IPS-NIHi11 (cell line): ENCODE results near the gene LHFPL2.

Source experiments
- DNase-seq: peaks from one replicate; pipeline ENCODE4 v3.0.0; 2012; ENCODE audit warnings: mixed read lengths, low spot score

LHFPL2 gene

GRCh38 chr5:78568212-78568611, 80.4 kb downstream of the LHFPL2 start:
- no peak for DNase-seq

DNA sequence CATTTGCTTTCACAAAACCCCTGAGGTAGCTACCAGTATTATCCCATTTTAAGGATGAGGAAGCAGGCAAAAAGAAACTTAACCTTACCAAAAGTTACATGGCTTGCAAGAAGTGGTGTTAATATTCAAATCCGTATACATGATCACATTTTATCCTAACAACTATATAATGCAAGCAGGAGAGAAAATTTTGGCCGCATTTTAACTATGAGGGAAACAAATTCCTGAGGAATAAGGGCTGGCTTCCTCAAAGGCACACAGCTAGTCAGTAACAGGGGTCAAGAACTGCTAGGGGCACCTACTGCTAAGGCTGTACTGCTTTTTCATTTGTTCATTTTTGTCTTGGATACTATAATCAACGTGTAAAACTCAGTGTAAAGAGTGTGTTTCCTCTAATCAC, 81.0 kb downstream of the LHFPL2 start:
- no peak for DNase-seq

GRCh38 chr5:78566747-78567425, 81.7 kb downstream of the LHFPL2 start:
- DNase-seq = no peak

DNA sequence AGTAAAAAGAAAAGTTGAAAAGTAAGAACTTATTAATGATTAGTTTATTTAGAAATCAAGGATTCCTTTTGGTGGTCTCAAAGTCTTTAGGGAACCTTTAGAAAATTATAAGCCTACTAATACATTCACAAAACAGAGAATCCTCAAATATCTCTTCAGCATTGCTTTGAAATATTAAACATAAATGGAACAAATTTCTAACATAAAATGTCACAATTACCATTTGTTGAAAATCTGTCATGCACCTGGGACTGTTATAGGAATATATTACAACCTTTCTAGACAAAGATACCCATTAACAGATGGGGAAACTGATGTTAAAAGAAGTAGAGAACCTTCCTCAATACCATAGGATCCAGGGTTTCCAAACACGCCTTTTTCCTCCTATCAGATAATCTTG, 83.2 kb downstream of the LHFPL2 start:
- DNase-seq = no peak

- no peak for DNase-seq
These were observed 85.0 kb downstream of the LHFPL2 start for GRCh38 chr5:78563621-78564020.

DNA sequence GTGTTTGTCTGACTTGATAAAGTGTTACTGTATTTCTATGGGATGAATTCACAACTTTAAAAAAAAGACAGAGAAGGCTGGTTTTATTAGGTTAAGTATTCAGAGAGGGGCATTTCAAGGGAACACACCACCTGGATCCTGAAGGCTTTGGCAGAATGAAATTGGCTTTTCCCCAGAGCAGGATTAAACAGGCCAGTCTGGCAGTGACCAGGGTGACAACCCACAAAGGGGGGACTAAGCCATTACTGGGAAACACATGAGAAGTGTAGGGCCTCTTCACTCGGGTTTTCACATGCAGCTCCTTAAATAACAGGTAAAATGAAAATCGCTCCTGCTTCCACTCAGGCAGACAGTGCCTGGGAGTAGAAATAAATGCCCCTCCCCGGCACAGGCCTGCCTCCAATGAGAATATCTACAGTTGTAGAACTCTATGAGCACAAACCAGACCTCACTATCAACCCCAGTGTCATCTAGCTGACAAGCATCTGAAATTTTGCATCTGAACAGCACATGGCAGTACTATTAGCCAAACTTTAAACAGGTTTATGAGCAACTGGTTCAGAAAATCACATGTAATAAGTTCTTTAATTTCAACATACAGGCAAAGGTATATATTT, 85.8 kb downstream of the LHFPL2 start:
- DNase-seq = no peak

DNA sequence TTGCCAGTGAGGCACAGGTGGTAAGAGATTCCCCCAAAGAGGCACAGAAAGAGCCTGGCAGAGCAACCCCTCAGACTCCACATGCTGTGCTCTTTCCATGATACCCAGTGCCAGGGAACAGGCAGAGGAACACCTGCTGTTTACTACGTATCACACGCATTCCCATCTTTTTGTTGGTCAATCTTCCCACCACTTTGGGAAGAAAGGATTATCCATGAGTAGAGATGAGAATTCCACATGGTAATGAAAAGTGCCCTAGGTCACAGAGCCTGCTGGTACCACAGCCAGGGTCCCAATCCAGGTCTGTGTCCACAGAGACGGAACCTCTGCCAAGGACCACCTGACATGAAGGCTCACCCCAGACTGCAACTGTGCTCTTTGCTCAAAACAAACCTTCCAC, 86.6 kb downstream of the LHFPL2 start:
- no peak for DNase-seq

DNA sequence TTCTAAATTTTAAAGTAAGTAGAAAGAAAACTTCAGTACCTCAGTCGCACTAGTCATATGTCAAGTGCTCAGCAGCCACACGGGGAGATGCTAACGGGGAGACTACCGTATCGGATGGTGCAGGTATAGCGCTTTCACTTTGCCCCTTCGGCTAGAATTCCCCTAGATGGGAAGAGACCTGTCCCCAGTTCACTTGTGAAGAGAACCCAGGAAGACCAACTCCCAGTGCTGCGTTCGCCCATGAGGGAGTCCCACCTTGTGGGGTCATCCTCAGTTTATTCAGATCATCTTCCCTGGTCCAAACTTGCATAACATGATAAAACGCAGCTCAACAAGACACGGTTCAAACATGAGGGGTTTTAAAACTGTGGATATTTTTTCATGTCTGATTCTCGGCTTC, 87.3 kb downstream of the LHFPL2 start:
- no peak for DNase-seq

DNA sequence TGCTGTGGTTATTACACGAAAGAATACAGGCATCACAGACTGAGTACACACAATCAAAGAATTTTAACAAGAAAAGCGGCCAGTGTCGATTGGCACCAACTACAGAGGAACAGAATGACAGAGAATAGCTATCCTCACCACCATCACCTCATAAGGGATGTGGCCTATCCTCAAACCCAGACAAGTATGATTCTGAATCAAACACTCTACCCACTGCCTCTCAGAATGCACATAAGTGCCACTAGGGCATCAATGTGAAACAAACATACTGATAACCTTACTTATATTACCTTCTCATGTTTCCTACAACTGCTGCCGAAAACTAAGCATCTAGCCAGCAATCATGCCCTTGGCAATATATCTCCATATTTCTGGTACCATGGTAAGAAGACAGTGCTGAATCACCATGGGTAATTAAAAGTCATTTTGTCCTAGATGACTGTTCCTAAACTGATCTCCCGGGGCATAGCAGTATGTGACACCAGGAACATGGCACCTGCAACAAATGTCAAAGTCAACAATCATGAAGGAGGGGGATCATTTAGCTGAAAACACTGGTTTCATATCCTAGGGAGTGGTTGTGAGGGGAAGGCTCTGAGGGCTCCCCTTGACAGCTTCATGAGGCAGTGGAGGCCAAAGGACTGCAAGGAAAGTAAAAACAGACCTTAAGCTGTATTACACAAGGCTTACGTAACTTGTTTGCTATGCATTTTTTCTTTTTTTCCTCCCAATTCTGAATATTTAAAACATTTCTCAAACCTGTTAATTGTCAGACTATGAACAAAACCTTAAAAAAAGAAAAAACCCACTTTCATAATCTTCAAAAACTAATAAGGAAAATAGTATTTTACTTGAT, 88.3 kb downstream of the LHFPL2 start:
- DNase-seq = no peak

DNA sequence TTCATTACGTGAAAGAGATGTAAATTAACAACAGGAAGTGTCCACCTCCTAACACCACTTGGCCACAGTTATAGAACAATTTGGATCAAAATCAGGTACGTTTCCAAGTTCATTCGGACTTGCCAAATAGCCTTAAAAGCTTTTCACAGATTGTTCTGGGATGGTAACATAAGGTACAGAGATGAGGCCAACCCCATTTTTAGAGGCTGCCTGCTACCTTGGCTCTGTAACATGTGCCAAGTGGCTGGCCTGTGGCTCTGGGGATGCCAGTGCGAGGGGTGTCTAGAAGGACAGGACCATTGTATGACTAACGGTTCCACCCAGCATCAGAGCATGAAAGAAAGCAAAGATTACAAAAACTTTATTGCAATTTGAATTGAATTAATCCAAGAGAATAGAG, 91.0 kb downstream of the LHFPL2 start:
- no peak for DNase-seq

DNA sequence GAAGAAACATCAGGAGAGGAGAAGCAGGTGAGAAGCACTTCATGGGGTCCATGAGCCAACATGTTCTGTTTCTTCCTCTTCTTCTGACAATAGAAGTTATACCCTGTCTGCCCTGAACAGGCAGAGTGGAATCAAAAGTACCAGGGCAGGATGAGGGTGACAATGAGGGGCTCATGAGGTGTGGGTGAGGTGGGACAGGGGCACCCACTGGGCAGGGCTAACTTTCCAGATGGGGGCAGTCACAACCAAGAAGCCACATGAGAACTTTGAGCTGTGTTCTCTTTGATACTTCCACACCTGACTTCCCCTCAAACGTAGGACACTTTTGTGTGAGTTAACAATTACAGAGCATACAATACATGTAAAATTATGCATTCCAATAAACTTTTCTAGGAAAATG, 92.7 kb downstream of the LHFPL2 start:
- DNase-seq = no peak

DNA sequence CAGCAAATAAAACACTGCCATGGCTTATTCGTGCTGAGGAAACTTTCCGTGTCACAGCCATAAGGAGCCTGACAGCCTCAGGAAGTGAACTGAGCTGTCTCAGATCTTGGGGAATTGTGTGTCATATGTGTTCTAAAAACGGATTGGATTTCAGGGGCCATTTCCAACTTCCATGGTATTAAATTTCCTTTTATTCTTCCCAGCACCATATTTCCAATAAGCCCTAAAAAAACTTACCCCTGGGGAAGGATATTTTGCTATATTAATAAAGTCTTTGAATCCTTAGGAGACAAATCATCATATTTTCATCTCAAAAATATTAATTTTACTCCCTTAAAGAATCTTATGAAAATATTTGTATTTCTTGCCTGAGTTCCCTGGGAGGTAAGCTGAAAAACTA, 93.9 kb downstream of the LHFPL2 start:
- no peak for DNase-seq

DNA sequence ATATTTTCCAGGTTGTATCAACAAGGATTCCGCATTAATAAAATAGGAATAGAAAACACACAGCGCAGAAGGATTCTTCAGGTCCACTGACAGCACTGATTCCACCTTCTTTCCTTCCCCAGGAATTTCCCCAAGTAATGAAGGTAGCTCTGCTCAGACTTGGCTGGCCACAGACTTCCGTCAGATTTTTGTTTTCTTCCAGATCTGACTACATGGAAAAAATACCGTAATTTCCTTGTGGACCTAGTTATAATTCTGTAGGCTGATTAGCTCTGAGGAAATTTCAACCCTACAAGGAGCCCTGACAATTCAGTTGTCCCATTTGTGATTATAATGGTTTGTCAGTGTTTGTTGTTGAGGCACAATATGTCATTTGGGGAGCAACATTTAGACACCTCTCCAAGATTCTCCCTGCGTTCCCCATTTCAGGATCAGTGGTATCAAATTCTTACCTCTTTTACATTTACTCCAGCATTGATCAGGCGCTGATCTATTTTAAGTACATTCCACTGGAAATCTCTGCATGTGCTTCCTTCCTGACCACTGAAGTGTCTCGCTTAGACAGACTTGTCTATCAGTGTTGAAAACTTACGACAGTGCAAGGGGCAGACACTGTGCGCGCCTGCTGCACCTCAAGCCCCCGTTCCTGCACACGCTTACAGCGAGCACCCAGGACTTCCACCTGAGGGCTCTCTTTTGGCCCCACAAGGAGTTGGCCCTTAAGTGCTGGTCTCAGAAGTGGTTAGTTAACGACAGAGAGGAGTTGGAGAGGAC, 94.8 kb downstream of the LHFPL2 start:
- no peak for DNase-seq

DNA sequence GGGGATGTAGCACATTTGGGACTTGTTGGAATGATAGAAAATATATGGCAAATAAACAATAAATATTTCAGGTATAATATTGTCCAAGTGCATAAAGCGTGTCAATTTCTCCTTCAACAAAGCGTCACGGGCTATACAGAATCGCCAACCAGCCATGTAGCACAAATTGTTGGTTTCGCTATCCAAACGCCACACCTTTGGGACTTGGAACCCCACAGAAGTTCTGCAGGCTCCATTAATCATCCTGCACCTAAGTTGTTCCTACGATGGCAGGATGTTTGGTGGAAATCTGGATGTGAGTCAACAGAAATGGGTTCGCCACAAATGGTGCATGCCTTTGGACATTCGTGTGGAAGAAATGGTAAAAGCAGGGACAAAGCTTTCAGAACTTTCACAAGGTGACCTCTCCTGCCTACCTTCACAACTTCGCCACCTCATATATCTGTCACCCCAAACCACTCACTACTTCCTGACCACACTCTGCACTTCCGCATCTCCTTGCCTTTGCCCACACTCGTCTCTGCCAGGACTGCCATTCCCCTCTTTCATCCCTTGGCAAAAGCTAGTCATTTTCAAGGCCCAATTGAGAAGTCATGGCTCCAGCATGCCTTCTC, 95.7 kb downstream of the LHFPL2 start:
- no peak for DNase-seq

DNA sequence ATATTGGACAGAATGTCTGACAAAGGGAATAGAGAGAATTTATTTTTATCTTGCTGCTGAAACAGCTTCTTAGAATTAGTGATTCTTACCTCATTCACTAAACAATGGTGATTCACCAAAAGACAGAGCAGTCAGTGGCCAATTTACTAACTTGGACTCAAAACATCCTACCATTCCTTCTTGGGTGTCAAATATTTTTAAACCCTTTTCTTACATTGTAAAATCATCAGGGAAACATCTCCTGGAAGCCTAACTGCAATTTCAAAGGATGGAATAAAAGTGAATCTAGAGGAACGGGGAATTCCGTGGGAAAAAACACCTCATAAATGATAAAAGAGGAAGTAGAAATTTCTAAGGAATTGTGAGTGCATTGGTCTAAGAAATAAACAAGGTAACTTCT, 97.7 kb downstream of the LHFPL2 start:
- DNase-seq = no peak

- no peak for DNase-seq
These were observed 99.5 kb downstream of the LHFPL2 start for GRCh38 chr5:78549043-78549442.

- DNase-seq = no peak
These were observed 100.6 kb downstream of the LHFPL2 start for GRCh38 chr5:78547731-78548615.

DNA sequence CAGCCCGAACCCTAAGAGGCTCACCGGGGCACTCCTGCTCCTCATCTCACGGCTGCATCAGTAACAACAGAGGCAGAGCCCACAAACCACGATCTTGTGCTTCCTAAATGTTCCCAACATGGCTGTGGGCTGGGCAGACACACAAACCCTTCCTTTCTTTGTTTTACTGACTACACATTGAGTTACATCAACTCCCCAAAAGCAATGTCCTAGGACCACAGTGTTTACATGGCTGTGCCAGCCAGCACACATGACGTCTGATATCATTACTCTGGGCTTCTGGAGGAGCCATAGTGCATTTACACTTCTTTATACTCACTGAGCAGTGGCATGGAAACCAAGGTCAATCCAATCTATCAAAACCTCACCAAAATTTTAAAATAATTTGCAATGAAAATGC, 101.4 kb downstream of the LHFPL2 start:
- DNase-seq = no peak

GRCh38 chr5:78546276-78546996, 102.1 kb downstream of the LHFPL2 start:
- DNase-seq = no peak

DNA sequence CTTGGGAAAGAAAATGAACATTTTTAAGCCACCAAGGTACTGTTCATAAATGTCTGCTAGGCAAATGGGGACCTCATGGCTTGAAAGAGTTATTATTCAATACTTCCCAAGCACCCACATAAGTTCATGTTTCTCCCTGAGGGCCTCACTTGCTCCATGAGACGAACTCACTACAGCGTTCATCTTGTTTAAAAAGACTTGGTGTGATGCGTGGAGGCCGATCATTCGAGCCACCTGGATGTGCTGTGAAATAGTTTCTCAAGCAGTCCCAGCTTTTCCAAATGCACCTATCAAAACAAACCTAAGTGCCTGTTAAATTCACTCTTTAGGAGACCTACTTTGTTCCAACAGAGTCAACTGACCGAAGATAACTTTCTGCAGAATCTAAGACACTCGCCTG, 103.2 kb downstream of the LHFPL2 start:
- DNase-seq = no peak
